MCF 10A (cell line): ENCODE data around the gene TCP11. TPM values are rescaled to one million over a fixed set of nuclear protein-coding genes. Genes with fewer than 3 reads are reported as not detected.
"Not testable (repeated sequence)": the region's sequence is repeated elsewhere in the genome, so short reads cannot be mapped to it uniquely, and the experiment has no call there.

ENCODE experiments used
- BruUV-seq: library from RNA; stranded (reverse); fragments of 400-500 nt; replicated peaks from 2 replicates; lab custom pipeline; 2021; lab: Mats Ljungman, UMichigan
- CTCF ChIA-PET: fragments of 300-600 bp; sonication (Branson Sonifier 250); formaldehyde crosslinking; extraction: SDS; loops from one replicate; lab custom pipeline; 2021; ENCODE audit warnings: antibody characterized with exemption, inconsistent platforms; lab: Yijun Ruan, JAX
- POLR2A ChIA-PET: fragments of 300-600, 350-650 bp; sonication (Branson Sonifier 250); formaldehyde crosslinking; extraction: SDS; loops from one replicate; lab custom pipeline; 2020; ENCODE audit warnings: antibody characterized with exemption, inconsistent platforms; lab: Yijun Ruan, JAX
- DNase-seq: peaks from one replicate; pipeline ENCODE4 v3.0.0-alpha.2; 2018; ENCODE audit not compliant: unreplicated experiment
- H3K27ac Mint-ChIP-seq: one replicate; pipeline ENCODE4 v1.8.0; 2022; ENCODE audit warnings: mild to moderate bottlenecking, low read depth, mixed read lengths; ENCODE audit not compliant: unreplicated experiment
- H3K27me3 Mint-ChIP-seq: one replicate; pipeline ENCODE4 v1.8.0; 2022; ENCODE audit warnings: mixed read lengths; ENCODE audit not compliant: insufficient read depth, unreplicated experiment
- H3K36me3 Mint-ChIP-seq: one replicate; pipeline ENCODE4 v1.8.0; 2022; ENCODE audit warnings: mild to moderate bottlenecking, moderate library complexity, mixed read lengths; ENCODE audit not compliant: insufficient read depth, unreplicated experiment
- H3K4me1 Mint-ChIP-seq: one replicate; pipeline ENCODE4 v1.8.0; 2022; ENCODE audit warnings: mixed read lengths; ENCODE audit not compliant: insufficient read depth, unreplicated experiment
- H3K4me3 Mint-ChIP-seq: one replicate; pipeline ENCODE4 v1.8.0; 2022; ENCODE audit warnings: mild to moderate bottlenecking, moderate library complexity, mixed read lengths; ENCODE audit not compliant: unreplicated experiment
- H3K9me3 Mint-ChIP-seq: one replicate; pipeline ENCODE4 v1.8.0; 2022; ENCODE audit warnings: mixed read lengths; ENCODE audit not compliant: unreplicated experiment
- CTCF ChIP-seq: fragments of 200-600 bp; IDR thresholded peaks from one replicate; pipeline ENCODE4 v1.8.0; 2022; ENCODE audit warnings: antibody characterized with exemption, mild to moderate bottlenecking; ENCODE audit not compliant: unreplicated experiment
- intact Hi-C: fragments of 100-400 bp; cut with micrococcal nuclease; formaldehyde crosslinking; loops from 2 replicates; pipeline ENCODE4 v1.14.1; 2022
- total RNA-seq: library from RNA; stranded (reverse); gene quantifications from 2 replicates; pipeline ENCODE4 v1.2.3, GENCODE V29; 2022

The TCP11 gene
- total RNA-seq, 1 experiment from 2014 or later = not detected

GRCh38 chr6:35120746-35121145, 20.4 kb downstream of the TCP11 start:
- CTCF ChIA-PET = interaction anchor here (0.6 kb wide), 1 partner anchor 137 kb away, joined by 3 read pairs; no protein-coding TSS in a partner anchor
- Mint-ChIP-seq H3K4me3 (no peak overlapping the region), H3K27ac (no peak overlapping the region), H3K27me3 (no peaks in the 10 kb centered on the region), H3K36me3 (no peaks in the 10 kb centered on the region), H3K4me1 (no peaks in the 10 kb centered on the region), H3K9me3 (no peaks in the 10 kb centered on the region)
- DNase-seq = no peak
- TF ChIP-seq CTCF = no peak
- intact Hi-C loops = no loop called here
- POLR2A ChIA-PET = no interaction called here
- BruUV-seq = no TSS peak

- Mint-ChIP-seq H3K27ac (no peak overlapping the region), H3K9me3 (no peaks in the 10 kb centered on the region), H3K4me3 (no peak overlapping the region), H3K27me3 (no peaks in the 10 kb centered on the region), H3K36me3 (peaks cover 10% of the 10 kb centered on the region), H3K4me1 (no peaks in the 10 kb centered on the region)
- intact Hi-C loops = no loop called here
- DNase-seq = no peak
- ChIA-PET CTCF (interaction anchor here (0.7 kb wide), 1 partner anchor 180 kb away, joined by 4 read pairs; no protein-coding TSS in a partner anchor), POLR2A (no interaction called here)
- BruUV-seq = no TSS peak
- TF ChIP-seq CTCF = no peak
Observed at GRCh38 chr6:35108309-35108885, 32.7 kb downstream of the TCP11 start.

GRCh38 chr6:35107761-35108160, 33.4 kb downstream of the TCP11 start:
- ChIA-PET POLR2A (interaction anchor here (0.7 kb wide), 1 partner anchor 86 kb away, joined by 3 read pairs; no protein-coding TSS in a partner anchor), CTCF (interaction anchor here (0.7 to 1.8 kb wide), 2 partner anchors 32 to 180 kb away, joined by 4 to 5 read pairs; no protein-coding TSS in a partner anchor)
- H3K27ac Mint-ChIP-seq, H3K27me3 Mint-ChIP-seq, H3K36me3 Mint-ChIP-seq, H3K4me1 Mint-ChIP-seq, DNase-seq, H3K4me3 Mint-ChIP-seq, H3K9me3 Mint-ChIP-seq, intact Hi-C loops, BruUV-seq: not testable (repeated sequence)

GRCh38 chr6:35107208-35107607, 33.9 kb downstream of the TCP11 start:
- POLR2A ChIA-PET, intact Hi-C loops, BruUV-seq, H3K27ac Mint-ChIP-seq, H3K27me3 Mint-ChIP-seq, H3K9me3 Mint-ChIP-seq, H3K4me1 Mint-ChIP-seq, H3K36me3 Mint-ChIP-seq, H3K4me3 Mint-ChIP-seq, DNase-seq: not testable (repeated sequence)
- CTCF ChIA-PET = interaction anchor here (1.8 kb wide), 1 partner anchor 32 kb away, joined by 5 read pairs; no protein-coding TSS in a partner anchor

GRCh38 chr6:35106061-35106460, 35.1 kb downstream of the TCP11 start:
- ChIA-PET CTCF (interaction anchor here (0.6 to 1.8 kb wide), 2 partner anchors 33 to 1395 kb away, joined by 3 to 5 read pairs; partner anchors contain the start of gene UQCC2), POLR2A (interaction anchor here (0.9 kb wide), 1 partner anchor 9 kb away, joined by 3 read pairs; no protein-coding TSS in a partner anchor)
- H3K27ac Mint-ChIP-seq, H3K9me3 Mint-ChIP-seq, DNase-seq, intact Hi-C loops, H3K4me3 Mint-ChIP-seq, H3K27me3 Mint-ChIP-seq, H3K4me1 Mint-ChIP-seq, BruUV-seq, H3K36me3 Mint-ChIP-seq: not testable (repeated sequence)
